SU-DHL-6 (cell line): Measurements from ENCODE around the gene DOLK.

Experiments
- H2AFZ ChIP-seq: fragments of 200-600 bp; sonication (generic); 2 replicates; pipeline ENCODE4 v1.6.1; 2014; ENCODE audit warnings: low read depth, mild to moderate bottlenecking, moderate library complexity, mixed read lengths, antibody characterized with exemption, low read length; ENCODE audit not compliant: severe bottlenecking
- H3F3A ChIP-seq: fragments of 200-600 bp; shearing (Covaris generic); 2 replicates; pipeline ENCODE4 v1.6.0; 2016; ENCODE audit warnings: antibody characterized with exemption, mild to moderate bottlenecking; ENCODE audit not compliant: insufficient read depth
- H3K27ac ChIP-seq: fragments of 200-600 bp; sonication (generic); 2 replicates; pipeline ENCODE4 v1.5.1; 2016; ENCODE audit warnings: low read depth, mild to moderate bottlenecking, low read length, moderate library complexity, mixed read lengths
- H3K27me3 ChIP-seq: fragments of 200-600 bp; sonication (generic), shearing (Covaris generic); 2 replicates; pipeline ENCODE4 v1.6.0; 2014; ENCODE audit warnings: mild to moderate bottlenecking, low read length
- H3K36me3 ChIP-seq: fragments of 200-600 bp; sonication (generic); 2 replicates; pipeline ENCODE4 v1.6.1; 2014; ENCODE audit warnings: mild to moderate bottlenecking, low read length, mixed read lengths
- H3K4me2 ChIP-seq: fragments of 300-600, 200-600 bp; shearing (Covaris generic), sonication (generic); 2 replicates; pipeline ENCODE4 v1.6.0; 2014; ENCODE audit warnings: low read length, low read depth, mild to moderate bottlenecking; ENCODE audit not compliant: poor library complexity, severe bottlenecking
- H3K4me3 ChIP-seq: fragments of 200-600 bp; sonication (generic); 2 replicates; pipeline ENCODE4 v1.5.1; 2014; ENCODE audit warnings: antibody characterized with exemption, low read length, mild to moderate bottlenecking, mixed read lengths; ENCODE audit not compliant: insufficient read depth, poor library complexity, severe bottlenecking
- H3K79me2 ChIP-seq: fragments of 200-600 bp; sonication (generic); 2 replicates; pipeline ENCODE4 v1.6.1; 2014; ENCODE audit warnings: mild to moderate bottlenecking, low read length, moderate library complexity; ENCODE audit not compliant: insufficient read depth
- H3K9ac ChIP-seq: fragments of 200-600 bp; sonication (generic); 2 replicates; pipeline ENCODE4 v1.7.0; 2014; ENCODE audit warnings: mild to moderate bottlenecking, low read length
- H3K9me2 ChIP-seq: fragments of 200-600 bp; sonication (generic); replicated peaks from 2 replicates; pipeline ENCODE4 v1.6.1; 2014; ENCODE audit warnings: low read length; ENCODE audit not compliant: insufficient read depth
- H3K9me3 ChIP-seq: fragments of 200-600 bp; sonication (generic); 2 replicates; pipeline ENCODE4 v1.6.1; 2014; ENCODE audit warnings: low read length, mixed read lengths; ENCODE audit not compliant: insufficient read depth
- H4K20me1 ChIP-seq: fragments of 200-600 bp; sonication (generic); 2 replicates; pipeline ENCODE4 v1.6.1; 2014; ENCODE audit warnings: low read depth, mild to moderate bottlenecking, antibody characterized with exemption, low read length, moderate library complexity, mixed read lengths
- EZH2phosphoT487 ChIP-seq: fragments of 200-600 bp; sonication (generic), shearing (Covaris generic); conservative IDR thresholded peaks from 2 replicates; pipeline ENCODE4 v1.6.1; 2018; ENCODE audit warnings: mild to moderate bottlenecking, antibody characterized with exemption, low read length, moderate library complexity, mixed read lengths
- TF ChIP-seq, protein P1 (sequence below): fragments of 200-600 bp; sonication (generic); IDR thresholded peaks from one replicate; pipeline ENCODE4 v1.5.1; 2017; ENCODE audit warnings: antibody characterized with exemption, mild to moderate bottlenecking, low read length, moderate library complexity; ENCODE audit not compliant: insufficient read depth, poor library complexity, severe bottlenecking

DOLK gene

DNA sequence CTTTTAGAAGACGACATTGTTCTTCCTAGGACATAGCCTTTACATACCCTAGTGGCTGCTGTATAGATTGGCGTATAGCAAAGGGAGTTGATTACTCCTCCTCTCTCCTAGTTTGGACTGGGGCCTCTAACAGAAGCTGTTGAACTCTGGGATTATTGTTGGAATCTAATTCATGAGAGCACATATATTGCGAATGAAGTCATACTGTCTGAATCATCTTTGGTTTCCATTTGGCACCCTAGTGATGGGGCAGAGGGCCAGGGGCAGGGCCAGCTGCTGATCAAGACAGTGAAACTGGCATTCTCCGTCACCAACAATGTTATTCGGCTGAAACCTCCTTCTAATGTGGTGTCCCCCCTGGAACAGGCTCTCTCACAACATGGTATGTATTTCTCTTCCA is 40.4 kb upstream of the DOLK start:
- H3K27me3 ChIP-seq, result no peaks in the 10 kb centered on the region
- H3K4me2 ChIP-seq, result no peak overlapping the region
- H3K36me3 ChIP-seq, result peaks cover 33% of the 10 kb centered on the region
- no peaks in the 10 kb centered on the region for H4K20me1 ChIP-seq
- TF ChIP-seq EZH2phosphoT487, result no peak
- TF ChIP-seq, protein P1, sequence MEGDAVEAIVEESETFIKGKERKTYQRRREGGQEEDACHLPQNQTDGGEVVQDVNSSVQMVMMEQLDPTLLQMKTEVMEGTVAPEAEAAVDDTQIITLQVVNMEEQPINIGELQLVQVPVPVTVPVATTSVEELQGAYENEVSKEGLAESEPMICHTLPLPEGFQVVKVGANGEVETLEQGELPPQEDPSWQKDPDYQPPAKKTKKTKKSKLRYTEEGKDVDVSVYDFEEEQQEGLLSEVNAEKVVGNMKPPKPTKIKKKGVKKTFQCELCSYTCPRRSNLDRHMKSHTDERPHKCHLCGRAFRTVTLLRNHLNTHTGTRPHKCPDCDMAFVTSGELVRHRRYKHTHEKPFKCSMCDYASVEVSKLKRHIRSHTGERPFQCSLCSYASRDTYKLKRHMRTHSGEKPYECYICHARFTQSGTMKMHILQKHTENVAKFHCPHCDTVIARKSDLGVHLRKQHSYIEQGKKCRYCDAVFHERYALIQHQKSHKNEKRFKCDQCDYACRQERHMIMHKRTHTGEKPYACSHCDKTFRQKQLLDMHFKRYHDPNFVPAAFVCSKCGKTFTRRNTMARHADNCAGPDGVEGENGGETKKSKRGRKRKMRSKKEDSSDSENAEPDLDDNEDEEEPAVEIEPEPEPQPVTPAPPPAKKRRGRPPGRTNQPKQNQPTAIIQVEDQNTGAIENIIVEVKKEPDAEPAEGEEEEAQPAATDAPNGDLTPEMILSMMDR, result no peak
- no peak overlapping the region for H3K4me3 ChIP-seq
- no peak overlapping the region for H3K27ac ChIP-seq
- H3K79me2 ChIP-seq, result no peaks in the 10 kb centered on the region
- H3K9ac ChIP-seq, result no peak overlapping the region
- H3K9me2 ChIP-seq, result no peaks in the 10 kb centered on the region
- H3K9me3 ChIP-seq, result no peaks in the 10 kb centered on the region
- H3F3A ChIP-seq, result no peaks in the 10 kb centered on the region
- H2AFZ ChIP-seq, result no peak overlapping the region

DNA sequence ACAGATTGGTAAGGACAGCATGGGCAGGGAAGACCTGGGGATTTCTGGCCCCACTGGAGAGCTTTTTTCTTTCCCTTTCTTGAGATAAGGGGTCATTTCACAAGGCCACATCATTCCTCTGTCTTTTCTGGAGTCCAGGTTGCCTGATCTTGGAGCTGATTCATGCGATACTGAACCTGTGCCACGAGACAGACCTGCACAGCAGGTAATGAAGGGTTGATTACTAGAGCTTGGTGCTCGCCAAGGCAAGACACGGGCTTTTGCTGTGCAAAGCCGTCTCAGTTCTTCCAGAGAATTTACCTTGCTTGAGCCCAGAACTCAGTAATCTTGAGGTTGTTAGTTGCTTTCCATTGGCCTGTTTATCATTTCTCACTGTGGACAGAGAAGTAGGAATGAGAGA is 39.3 kb upstream of the DOLK start:
- Histone ChIP-seq H3K9me3 (no peaks in the 10 kb centered on the region), H2AFZ (no peak overlapping the region), H3K27me3 (no peaks in the 10 kb centered on the region), H3K4me2 (no peak overlapping the region), H3K79me2 (no peaks in the 10 kb centered on the region), H3K36me3 (peaks cover 38% of the 10 kb centered on the region), H3F3A (no peaks in the 10 kb centered on the region), H3K9me2 (no peaks in the 10 kb centered on the region), H3K27ac (no peak overlapping the region), H3K9ac (no peak overlapping the region), H3K4me3 (no peak overlapping the region), H4K20me1 (no peaks in the 10 kb centered on the region)
- no peak for TF ChIP-seq EZH2phosphoT487
- TF ChIP-seq, protein P1, result no peak

- H3K79me2 ChIP-seq, result no peaks in the 10 kb centered on the region
- no peak overlapping the region for H3K4me3 ChIP-seq
- H3K9me3 ChIP-seq, result no peaks in the 10 kb centered on the region
- no peak overlapping the region for H3K27ac ChIP-seq
- H2AFZ ChIP-seq, result no peak overlapping the region
- no peaks in the 10 kb centered on the region for H3K9me2 ChIP-seq
- no peaks in the 10 kb centered on the region for H3K27me3 ChIP-seq
- H3K36me3 ChIP-seq, result peaks cover 57% of the 10 kb centered on the region
- H4K20me1 ChIP-seq, result no peaks in the 10 kb centered on the region
- no peaks in the 10 kb centered on the region for H3F3A ChIP-seq
- no peak overlapping the region for H3K9ac ChIP-seq
- H3K4me2 ChIP-seq, result no peak overlapping the region
- TF ChIP-seq, protein P1, result no peak
- TF ChIP-seq EZH2phosphoT487, result no peak
These were observed 36.1 kb upstream of the DOLK start for GRCh38 chr9:128983536-128983935.

DNA sequence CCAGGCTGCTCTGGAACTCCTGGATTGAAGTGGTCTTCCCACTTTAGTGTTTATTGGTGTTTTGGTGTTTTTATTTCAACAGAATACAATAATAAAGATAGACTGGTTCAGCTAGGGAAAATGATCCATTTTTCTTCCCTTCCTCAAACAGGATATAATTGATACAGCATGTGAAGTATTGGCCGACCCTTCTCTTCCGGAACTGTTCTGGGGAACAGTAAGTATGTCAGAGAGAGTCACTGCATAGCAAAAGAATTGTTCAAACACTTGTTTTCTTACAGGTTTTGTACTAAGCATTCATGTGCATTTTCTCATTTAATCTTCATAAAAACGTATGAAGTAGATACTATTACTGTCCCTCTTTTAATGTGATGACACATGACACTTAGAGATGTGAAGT is 31.7 kb upstream of the DOLK start:
- Histone ChIP-seq H3K36me3 (peaks cover 37% of the 10 kb centered on the region), H3K79me2 (no peaks in the 10 kb centered on the region), H3K4me2 (no peak overlapping the region), H4K20me1 (no peaks in the 10 kb centered on the region), H3K9me2 (no peaks in the 10 kb centered on the region), H3F3A (no peaks in the 10 kb centered on the region), H3K9me3 (no peaks in the 10 kb centered on the region), H3K27me3 (no peaks in the 10 kb centered on the region), H3K9ac (no peak overlapping the region), H3K4me3 (no peak overlapping the region), H2AFZ (no peak overlapping the region), H3K27ac (no peak overlapping the region)
- TF ChIP-seq, protein P1, result no peak
- no peak for TF ChIP-seq EZH2phosphoT487
